SK-N-DZ (cell line): ENCODE measurements around the gene CLCF1.

Experiments
- DNase-seq: peaks from one replicate; pipeline ENCODE4 v3.0.0-alpha.2; 2015; ENCODE audit warnings: low spot score

Gene CLCF1

GRCh38 chr11:67357831-67358670 is 15.3 kb downstream of the CLCF1 start:
- no peak for DNase-seq

- peak; percentile 81 for DNase-seq
Measured at GRCh38 chr11:67356864-67357561, 16.4 kb downstream of the CLCF1 start.

GRCh38 chr11:67356387-67356863 is 17.0 kb downstream of the CLCF1 start:
- DNase-seq, result no peak

- DNase-seq, result no peak
Measured at GRCh38 chr11:67355794-67356386, 17.5 kb downstream of the CLCF1 start.

- DNase-seq, result no peak
Measured at GRCh38 chr11:67355023-67355793, 18.2 kb downstream of the CLCF1 start.

DNA sequence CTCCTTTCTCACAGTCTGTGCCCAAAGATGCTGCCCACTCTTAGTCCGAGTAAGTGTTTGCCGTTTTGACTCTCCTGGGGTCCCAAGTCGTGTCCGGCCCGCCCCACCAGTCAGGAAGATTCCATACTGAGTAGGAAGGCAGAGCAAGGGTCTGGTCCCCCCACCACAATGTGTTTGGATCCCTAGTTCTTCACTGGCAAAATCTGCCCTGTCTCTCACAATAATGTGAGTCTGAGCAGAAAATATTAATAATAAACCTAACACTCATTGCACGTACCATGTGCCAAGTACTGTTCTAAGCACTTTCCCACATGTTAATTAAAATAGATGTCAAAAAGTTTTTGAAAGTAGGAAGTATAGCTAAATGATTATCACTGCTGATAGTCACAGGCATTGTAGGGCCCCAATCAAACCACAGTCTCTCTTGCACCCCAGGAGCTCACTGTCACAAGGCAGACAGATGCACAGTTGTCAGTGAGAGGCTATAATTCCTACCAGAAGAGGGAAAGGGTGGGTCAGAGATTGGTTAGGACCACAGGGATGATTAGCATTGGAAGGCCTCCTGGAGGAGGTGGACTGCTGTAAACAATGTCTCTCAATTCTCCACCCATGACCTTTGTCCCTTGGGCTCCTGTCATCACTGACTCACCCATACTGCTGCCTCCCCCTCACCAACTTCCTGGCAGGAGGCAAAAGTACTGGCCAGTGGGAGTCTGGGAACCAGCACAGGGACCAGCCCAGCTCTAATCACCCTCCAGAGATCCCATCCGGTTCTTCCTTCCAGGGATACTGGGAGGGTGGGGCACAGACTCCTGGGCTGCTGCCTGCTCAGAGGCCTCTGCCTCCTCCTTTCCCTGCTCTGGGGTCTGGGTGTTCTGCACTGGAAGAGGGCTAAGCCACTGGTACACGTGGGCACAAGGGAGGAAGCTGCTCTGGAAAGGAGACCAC is 19.0 kb downstream of the CLCF1 start:
- no peak for DNase-seq

DNA sequence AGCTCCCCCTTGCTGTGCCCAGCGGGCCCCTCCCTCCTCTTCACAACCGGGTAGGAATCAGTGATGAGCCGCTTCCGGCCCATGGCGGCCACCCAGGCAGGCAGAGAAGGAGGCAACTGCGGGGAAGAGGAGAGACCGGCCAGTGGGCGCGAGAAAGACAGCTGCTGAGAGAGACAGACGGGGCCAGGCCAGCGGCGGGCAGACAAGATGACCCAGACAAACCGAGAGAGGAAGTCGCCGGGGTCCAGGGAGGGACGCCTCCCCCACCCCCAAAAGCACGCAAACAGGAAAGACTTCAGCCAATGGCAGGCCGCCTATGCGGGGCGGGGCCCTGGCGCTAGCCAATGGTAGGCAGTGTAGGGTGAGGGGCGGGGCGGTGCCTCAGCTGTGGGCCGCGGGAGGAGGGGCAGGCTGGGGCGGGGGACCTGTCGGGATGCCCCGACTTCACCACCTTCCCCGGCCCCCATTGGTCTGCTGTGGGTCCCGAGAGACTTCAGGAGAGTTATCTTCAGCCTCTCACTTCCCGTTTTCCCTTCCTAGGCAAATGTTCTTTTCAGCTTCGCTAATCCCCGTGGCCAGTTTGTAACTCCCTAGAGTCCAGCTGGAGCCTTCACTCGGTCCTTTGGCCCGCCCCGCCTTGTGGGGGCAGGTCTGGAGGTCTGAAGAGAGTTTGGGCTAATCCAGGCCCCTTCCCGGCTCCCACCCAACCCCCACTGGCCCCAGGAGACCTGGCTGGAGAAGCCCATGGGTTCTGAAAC is 19.9 kb downstream of the CLCF1 start, which contains the start of gene POLD4:
Gene POLD4 (minus strand): TSS at position 230 of the 758 bp plus-strand sequence. CDS start 147 bp downstream, at position 83.
- DNase-seq, result peak; percentile 87

- DNase-seq, result no peak
Measured at GRCh38 chr11:67352546-67353316, 20.7 kb downstream of the CLCF1 start.

GRCh38 chr11:67351275-67352005 is 22.0 kb downstream of the CLCF1 start:
- peak; percentile 72 for DNase-seq

DNA sequence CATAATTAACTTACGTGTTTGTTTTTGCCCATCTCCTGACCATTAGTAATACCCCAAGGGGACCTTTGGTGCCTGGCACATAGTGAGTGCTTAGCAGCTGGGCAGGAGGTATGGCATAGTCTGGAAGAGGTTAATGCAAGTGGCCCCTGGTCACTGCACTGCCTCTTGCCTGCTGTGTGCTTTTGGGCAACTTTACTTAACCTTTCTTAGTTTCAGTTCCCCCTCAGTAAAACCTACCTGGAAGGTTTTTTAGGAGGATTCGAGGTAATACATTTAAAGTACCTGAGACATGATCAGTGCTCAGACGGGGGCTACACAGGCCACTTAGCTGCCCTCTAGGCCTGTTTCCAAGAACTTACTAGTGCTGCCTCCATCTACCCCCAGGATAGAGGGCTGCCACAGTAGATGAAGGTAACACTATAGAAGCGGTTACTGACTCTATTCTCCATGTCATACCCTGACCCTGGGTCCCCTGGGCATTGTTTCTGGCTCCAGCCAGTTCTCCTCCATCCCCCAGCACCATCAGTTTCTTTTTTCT is 23.4 kb downstream of the CLCF1 start:
- DNase-seq, result no peak

DNA sequence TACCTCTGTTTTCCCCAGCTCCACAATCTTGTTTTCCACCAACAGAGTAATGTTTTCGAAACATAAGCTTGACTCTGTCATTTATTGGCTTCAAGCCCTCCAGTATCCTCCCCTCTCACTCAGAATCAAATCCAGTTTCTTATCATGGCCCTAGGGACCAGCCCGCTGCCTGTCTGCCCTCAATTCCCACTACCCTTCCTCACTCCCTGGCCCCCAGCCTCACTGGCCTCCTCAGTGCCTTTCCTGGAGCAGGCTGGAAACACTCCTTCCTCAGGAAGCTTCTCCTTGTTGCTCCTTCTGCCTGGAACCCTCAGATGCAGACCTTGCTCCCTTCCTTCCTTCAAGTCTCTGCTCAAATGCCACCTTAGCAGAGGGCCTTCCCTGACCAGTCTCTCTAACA is 23.9 kb downstream of the CLCF1 start:
- DNase-seq, result no peak

DNA sequence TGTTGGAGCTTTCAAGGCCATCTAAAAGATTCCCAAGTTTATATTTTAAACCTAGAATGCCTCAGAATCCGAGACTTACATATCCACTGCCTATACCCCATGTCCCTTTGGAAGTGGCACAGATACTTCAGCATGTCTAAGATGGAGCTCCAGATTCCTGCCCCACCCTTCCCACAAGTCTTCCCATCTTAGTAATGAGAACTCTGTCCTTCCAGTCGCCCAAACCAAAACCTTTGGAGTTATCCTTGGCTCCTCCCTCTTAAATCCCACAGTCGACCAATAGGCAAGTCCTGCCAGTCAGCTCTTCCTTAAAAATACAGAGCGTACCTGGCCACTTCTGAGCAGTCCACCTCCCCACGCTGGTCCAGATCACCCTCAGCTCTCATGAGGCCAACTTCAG is 24.4 kb downstream of the CLCF1 start:
- no peak for DNase-seq

DNA sequence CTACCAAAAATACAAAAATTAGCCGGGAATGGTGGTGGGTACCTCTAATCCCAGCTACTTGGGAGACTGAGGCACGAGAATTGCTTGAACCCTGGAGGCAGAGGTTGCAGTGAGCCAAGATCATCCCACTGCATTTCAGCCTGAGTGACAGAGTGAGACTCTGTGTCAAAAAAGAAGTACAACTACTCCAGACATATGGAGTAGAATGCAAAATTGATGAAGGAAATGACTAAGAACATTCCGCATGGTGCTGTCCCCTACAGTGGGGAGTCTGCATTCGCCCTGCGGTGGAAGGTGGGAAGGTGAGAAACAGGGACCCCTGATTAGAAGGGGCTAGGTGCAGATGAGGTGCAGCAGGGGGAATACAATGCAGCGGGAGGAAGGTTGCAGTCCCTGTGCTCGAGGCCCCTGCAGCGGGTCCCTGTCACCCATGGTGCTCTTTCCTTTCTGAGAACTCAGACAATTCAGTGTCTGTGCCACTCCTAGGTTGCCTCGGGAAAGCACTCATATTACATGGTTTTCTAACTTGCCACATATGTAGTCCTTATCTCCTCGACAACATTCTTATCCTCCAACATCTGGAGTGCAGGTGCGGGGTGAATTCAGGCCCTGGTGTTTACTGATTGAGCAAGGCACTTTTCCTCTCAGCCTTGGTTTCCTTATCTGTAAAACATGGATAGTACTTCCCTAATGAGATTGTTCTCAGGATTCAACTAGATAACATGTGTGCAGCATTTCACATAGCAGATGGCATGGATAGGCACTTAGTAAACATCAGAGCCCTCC is 25.2 kb downstream of the CLCF1 start:
- peak; percentile 49 for DNase-seq

DNA sequence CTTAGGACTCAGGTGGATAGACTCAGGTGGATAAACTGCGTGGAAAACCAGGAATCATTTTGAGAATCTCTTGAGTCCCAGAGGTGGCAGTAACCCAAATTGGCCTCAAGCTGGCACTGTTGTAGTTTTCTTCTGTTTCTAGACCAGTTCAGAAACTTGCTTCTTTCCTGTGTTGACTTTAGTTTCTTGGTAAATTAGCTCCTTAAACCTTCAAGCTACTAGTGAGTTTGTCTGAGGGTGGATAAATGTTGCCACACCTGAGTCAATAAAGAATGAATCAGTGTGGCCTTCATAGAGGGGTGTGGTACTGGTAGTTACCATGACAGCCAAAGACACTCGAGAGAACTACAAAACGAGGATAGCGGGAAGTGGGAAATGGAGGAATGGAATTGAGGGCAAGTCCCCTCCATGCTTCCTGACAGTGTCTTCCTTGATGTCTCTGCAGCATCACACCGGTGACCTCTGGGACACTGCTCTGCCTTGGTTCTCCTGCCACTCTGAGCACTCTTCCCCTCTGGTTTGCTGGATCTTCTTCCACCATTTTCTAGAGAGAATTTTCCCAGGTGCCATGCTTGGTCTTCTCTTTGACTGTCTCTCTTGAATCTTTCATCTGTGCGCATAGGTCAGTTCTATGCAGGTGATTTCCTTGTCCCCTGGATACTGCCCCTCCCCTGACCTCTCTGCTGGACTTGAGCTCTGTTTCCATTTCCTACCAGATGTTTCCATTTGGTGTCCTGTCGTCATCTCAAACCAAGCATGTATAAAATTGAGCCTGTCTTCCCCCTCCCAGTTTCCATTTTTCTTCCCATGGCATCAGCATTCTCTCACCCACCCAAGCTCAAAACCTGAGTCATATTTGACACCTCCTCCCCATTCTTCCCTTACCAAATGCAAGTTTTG is 27.2 kb downstream of the CLCF1 start:
- no peak for DNase-seq

DNA sequence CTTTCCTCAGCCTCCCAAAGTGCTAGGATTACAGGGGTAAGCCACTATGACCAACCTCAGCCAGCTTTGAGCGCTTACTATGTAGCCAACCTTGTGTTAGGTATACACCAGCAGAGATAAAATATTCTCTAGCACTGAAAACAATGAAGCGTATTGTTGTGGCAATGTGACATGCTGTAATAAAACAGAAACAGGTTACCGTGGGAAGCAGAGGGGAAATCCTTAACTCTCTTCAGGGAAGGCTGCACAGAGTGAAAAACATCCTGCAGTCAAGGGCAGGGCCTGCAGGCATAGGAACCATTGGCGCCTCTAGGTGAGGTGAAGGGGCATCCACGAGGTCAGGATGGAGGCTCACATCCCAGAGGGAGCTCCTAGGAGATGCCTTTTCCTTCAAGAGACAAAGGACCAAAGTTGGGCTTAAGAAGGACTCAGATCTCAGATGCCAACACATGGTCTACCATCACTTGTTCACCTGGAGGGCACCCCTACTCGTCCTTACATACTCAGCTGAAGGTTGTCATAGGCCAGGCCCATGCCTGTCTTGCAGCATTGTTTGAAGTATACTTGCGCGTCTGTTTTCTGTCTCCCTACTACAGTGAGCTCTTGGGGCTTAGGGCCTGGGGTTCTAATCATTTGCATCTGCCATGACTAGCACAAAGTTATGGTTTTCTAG is 28.0 kb downstream of the CLCF1 start:
- no peak for DNase-seq
